ENCODE measurements around the gene UNC5B. TPM values are rescaled to one million over a fixed set of nuclear protein-coding genes. Genes with fewer than 3 reads are reported as not detected.
A peak's percentile ranks its signal among the peaks of the same experiment; 100 is the strongest.

UNC5B gene
- total RNA-seq, 1 donor from 2014 or later, result 22.4 TPM

DNA sequence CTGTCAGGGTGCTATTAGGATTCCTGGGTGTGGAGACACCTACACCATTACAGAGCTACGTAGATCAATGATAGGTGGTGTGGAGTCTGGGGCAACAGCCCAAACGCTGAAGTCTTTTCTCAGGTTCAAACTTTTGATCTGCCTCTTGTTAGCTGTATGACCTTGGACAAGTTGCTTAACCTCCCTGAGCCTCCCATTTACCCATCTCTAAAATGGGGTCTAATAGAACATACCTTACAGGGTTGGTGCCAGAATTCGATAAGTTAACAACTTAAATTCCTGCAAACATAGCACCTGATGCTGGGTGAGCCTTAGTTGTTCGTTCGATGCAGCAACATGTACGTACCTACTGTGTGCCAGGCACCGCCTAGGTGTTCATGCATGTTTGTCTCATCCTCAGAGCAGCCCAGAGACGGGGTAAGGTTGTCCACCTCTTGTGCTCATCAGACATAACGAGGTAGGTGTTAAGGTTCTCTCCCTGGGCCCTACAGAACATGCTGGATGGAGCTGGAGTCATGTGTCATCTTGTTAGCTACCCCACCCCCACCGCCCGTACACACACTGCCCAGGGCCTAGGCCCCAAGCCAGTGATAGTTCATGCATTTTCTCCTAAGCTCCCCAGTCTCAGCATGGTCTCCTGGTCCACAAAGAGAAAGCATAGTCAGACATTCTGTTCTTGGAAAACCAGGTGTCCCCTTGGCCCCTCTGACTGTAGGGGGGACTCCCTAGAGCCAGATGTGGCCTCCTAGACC lies 65.7 kb downstream of the UNC5B start:
- TF ChIP-seq, protein P1, sequence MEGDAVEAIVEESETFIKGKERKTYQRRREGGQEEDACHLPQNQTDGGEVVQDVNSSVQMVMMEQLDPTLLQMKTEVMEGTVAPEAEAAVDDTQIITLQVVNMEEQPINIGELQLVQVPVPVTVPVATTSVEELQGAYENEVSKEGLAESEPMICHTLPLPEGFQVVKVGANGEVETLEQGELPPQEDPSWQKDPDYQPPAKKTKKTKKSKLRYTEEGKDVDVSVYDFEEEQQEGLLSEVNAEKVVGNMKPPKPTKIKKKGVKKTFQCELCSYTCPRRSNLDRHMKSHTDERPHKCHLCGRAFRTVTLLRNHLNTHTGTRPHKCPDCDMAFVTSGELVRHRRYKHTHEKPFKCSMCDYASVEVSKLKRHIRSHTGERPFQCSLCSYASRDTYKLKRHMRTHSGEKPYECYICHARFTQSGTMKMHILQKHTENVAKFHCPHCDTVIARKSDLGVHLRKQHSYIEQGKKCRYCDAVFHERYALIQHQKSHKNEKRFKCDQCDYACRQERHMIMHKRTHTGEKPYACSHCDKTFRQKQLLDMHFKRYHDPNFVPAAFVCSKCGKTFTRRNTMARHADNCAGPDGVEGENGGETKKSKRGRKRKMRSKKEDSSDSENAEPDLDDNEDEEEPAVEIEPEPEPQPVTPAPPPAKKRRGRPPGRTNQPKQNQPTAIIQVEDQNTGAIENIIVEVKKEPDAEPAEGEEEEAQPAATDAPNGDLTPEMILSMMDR (conservative IDR thresholded peaks at IDR 0.05), result no peak
- H3K27ac Mint-ChIP-seq, result no peak overlapping the region
- no peaks in the 10 kb centered on the region for H3K9me3 Mint-ChIP-seq
- no peak overlapping the region for H3K4me3 Mint-ChIP-seq
- H3K36me3 Mint-ChIP-seq, result no peaks in the 10 kb centered on the region
- H3K4me1 Mint-ChIP-seq (ENCODE audit: unreplicated experiment), result peaks cover 17% of the 10 kb centered on the region
- no peaks in the 10 kb centered on the region for H3K27me3 Mint-ChIP-seq
- no peak for DNase-seq (ENCODE audit: extremely low spot score, unreplicated experiment)

DNA sequence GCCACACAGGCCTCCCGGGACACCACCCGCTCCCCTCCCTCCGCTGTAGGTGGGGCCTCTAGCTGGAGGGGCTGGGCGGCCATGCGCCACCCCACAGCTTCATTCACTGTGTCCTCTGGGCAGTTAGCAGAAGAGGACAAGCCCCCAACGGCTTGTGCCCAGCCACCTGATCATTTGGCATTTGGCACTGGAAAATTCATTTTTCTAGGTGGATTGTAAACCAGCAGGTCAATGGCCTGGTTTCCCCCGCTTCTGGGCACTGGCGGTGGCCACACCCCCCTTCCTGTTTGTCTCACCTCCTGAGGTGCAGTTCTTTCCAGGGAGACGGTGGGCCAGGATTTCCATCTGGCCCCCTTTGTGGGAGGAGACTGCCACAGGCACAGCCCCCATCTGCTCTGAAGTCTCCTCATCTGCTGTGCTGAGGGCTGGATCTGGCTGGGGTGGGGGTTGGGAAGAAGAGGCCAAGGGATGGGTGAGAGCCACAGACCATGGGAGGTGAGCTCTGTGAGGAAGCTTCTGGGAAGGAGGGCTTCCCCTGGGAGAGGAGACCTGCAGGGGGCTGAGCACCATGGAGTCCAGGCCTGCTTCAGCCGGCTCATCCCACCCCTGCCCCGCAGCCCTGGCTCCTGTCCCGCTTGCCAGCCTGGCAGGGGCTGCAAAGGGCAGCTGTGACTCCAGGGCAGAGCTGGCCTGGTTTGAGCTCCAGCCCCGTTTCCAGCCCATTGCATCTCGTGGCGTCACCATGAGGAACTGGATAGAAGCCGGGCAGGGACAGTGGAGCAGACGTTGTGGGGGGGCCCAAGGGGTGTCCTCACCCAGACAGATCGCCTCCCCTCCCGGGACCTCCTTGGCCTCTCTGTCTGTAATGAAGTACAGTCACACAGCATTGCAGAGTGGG lies 66.6 kb downstream of the UNC5B start:
- H3K4me3 Mint-ChIP-seq, result no peak overlapping the region
- H3K27me3 Mint-ChIP-seq, result no peaks in the 10 kb centered on the region
- H3K9me3 Mint-ChIP-seq, result no peaks in the 10 kb centered on the region
- H3K36me3 Mint-ChIP-seq, result no peaks in the 10 kb centered on the region
- peaks cover 17% of the 10 kb centered on the region for H3K4me1 Mint-ChIP-seq (ENCODE audit: unreplicated experiment)
- H3K27ac Mint-ChIP-seq, result no peak overlapping the region
- no peak for DNase-seq (ENCODE audit: extremely low spot score, unreplicated experiment)
- TF ChIP-seq, protein P1 (conservative IDR thresholded peaks at IDR 0.05), result no peak

DNA sequence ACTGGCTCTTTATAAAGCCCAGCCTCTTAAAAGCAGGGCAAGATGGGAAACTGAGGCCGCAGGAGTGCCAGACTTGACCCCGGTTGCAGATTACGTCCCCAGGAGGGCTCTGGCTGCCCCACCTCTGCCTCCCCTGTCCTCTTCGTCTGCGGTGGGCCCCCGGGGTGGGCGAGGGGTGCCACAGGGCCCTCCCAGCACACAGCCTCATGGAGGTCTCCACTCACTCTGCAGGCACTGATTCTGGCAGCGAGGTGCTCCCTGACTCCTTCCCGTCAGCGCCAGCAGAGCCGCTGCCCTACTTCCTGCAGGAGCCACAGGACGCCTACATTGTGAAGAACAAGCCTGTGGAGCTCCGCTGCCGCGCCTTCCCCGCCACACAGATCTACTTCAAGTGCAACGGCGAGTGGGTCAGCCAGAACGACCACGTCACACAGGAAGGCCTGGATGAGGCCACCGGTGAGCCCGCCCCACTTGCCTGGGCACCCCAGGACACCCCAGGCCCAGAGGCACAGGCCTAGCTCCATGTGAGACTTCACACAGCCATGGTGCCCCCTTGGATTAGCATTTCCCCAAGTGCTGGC lies 67.3 kb downstream of the UNC5B start:
- no peak overlapping the region for H3K4me3 Mint-ChIP-seq
- no peak overlapping the region for H3K27ac Mint-ChIP-seq
- H3K36me3 Mint-ChIP-seq, result no peaks in the 10 kb centered on the region
- no peak for DNase-seq (ENCODE audit: extremely low spot score, unreplicated experiment)
- H3K4me1 Mint-ChIP-seq (ENCODE audit: unreplicated experiment), result peaks cover 14% of the 10 kb centered on the region
- no peaks in the 10 kb centered on the region for H3K9me3 Mint-ChIP-seq
- H3K27me3 Mint-ChIP-seq, result no peaks in the 10 kb centered on the region
- TF ChIP-seq, protein P1 (conservative IDR thresholded peaks at IDR 0.05), result no peak

DNA sequence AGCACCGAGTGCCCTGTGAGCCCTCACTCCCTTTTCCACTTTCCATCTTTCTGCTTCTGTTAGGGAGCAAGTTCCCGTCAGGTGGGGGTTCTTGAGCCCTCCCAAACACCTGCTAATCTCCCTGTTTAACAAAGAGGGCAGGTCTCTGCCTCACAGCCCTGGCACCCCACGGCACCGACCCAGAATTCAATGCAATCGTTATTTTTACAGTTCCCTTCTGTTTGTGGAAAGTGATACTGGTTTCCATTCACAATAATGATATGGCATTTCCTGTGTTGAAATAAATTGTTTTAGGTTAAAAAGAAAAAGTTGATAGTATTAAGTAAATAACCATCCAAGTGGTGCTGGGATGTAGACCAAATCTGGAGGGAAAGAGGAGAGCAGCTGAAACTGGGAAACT lies 67.8 kb downstream of the UNC5B start:
- no peak overlapping the region for H3K27ac Mint-ChIP-seq
- no peak overlapping the region for H3K4me3 Mint-ChIP-seq
- DNase-seq (ENCODE audit: extremely low spot score, unreplicated experiment), result no peak

DNA sequence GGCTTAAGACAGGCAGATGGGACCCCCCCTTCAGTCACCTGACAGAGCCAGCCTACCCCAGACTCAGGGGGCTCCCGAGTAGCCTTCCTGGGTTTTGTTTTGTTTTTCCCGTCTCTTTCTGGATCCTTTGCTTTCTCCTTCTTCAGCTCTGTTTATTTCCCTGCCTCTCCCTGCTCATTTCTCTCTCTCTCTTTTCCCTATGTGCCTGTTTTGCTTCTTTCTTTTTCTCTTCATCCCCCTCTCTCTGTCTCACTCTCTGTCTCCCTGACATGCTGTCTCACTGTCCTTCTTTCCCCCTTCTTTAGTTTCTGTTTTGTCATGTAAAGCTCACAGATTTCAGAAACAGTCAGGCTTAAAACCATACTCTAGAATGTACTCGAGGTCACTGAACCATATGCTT lies 68.5 kb downstream of the UNC5B start:
- Mint-ChIP-seq H3K27me3 (no peaks in the 10 kb centered on the region), H3K9me3 (no peaks in the 10 kb centered on the region), H3K4me1 (ENCODE audit: unreplicated experiment) (peaks cover 4% of the 10 kb centered on the region), H3K36me3 (no peaks in the 10 kb centered on the region), H3K27ac (peak overlapping the region; percentile 1), H3K4me3 (no peak overlapping the region)
- TF ChIP-seq, protein P1 (conservative IDR thresholded peaks at IDR 0.05), result no peak
- no peak for DNase-seq (ENCODE audit: extremely low spot score, unreplicated experiment)

More for the DNA sequence above, 67.8 kb downstream of the UNC5B start:
- Mint-ChIP-seq H3K27me3 (no peaks in the 10 kb centered on the region), H3K9me3 (no peaks in the 10 kb centered on the region), H3K36me3 (no peaks in the 10 kb centered on the region), H3K4me1 (ENCODE audit: unreplicated experiment) (peaks cover 8% of the 10 kb centered on the region)
- TF ChIP-seq, protein P1 (conservative IDR thresholded peaks at IDR 0.05), result no peak
